ENCODE measurements around the gene PARP15. TPM values are rescaled to one million over a fixed set of nuclear protein-coding genes. Genes with fewer than 3 reads are reported as not detected.
A peak's percentile ranks its signal among the peaks of the same experiment; 100 is the strongest.

Gene PARP15
- total RNA-seq: 1 to 10 TPM; 2.5 to 6.4 (median 2.7) TPM

GRCh38 chr3:122577409-122578031 lies at the start of gene PARP15:
TSS of gene PARP15 (plus strand) at chr3:122577650. CDS start at chr3:122577668, 18 bp downstream.
- Mint-ChIP-seq H3K36me3 (ENCODE audit: insufficient read depth) (peaks cover 26% of the 10 kb centered on the region), H3K4me3 (peak within 1 kb of the TSS; percentile 97), H3K9me3 (peaks cover 13% of the 10 kb centered on the region), H3K27me3 (ENCODE audit: low read depth) (no peaks in the 10 kb centered on the region), H3K4me1 (ENCODE audit: low read depth) (peaks cover 66% of the 10 kb centered on the region)
- DNase-seq (peak; percentile 30), ATAC-seq (peak; percentile 9 to 16)

GRCh38 chr3:122530164-122530563 lies 47.3 kb upstream of the PARP15 start:
- H3K4me3 Mint-ChIP-seq: no peak overlapping the region
- H3K36me3 Mint-ChIP-seq (ENCODE audit: insufficient read depth): peaks cover 45% of the 10 kb centered on the region
- no peaks in the 10 kb centered on the region for H3K27me3 Mint-ChIP-seq (ENCODE audit: low read depth)

GRCh38 chr3:122533480-122533879 lies 44.0 kb upstream of the PARP15 start:
- H3K9me3 Mint-ChIP-seq: no peaks in the 10 kb centered on the region
- peak; percentile 35 to 44 for ATAC-seq
- H3K4me3 Mint-ChIP-seq: no peak overlapping the region
- peaks cover 57% of the 10 kb centered on the region for H3K36me3 Mint-ChIP-seq (ENCODE audit: insufficient read depth)
- no peaks in the 10 kb centered on the region for H3K27me3 Mint-ChIP-seq (ENCODE audit: low read depth)
- peaks cover 36% of the 10 kb centered on the region for H3K4me1 Mint-ChIP-seq (ENCODE audit: low read depth)
- DNase-seq: no peak

More at GRCh38 chr3:122530164-122530563, 47.3 kb upstream of the PARP15 start:
- ATAC-seq: no peak
- Mint-ChIP-seq H3K4me1 (ENCODE audit: low read depth) (peaks cover 31% of the 10 kb centered on the region), H3K9me3 (no peaks in the 10 kb centered on the region)
- DNase-seq: no peak

GRCh38 chr3:122533931-122534334 lies 43.5 kb upstream of the PARP15 start:
- H3K4me1 Mint-ChIP-seq (ENCODE audit: low read depth): peaks cover 36% of the 10 kb centered on the region
- H3K36me3 Mint-ChIP-seq (ENCODE audit: insufficient read depth): peaks cover 60% of the 10 kb centered on the region

GRCh38 chr3:122535964-122536631 lies 41.4 kb upstream of the PARP15 start:
- ATAC-seq: no peak
- Mint-ChIP-seq H3K4me1 (ENCODE audit: low read depth) (peaks cover 39% of the 10 kb centered on the region), H3K27me3 (ENCODE audit: low read depth) (no peaks in the 10 kb centered on the region), H3K36me3 (ENCODE audit: insufficient read depth) (peaks cover 61% of the 10 kb centered on the region), H3K4me3 (no peak overlapping the region), H3K9me3 (no peaks in the 10 kb centered on the region)
- no peak for DNase-seq

More at GRCh38 chr3:122533931-122534334, 43.5 kb upstream of the PARP15 start:
- peak; percentile 97 to 100 for ATAC-seq
- DNase-seq: no peak
- no peaks in the 10 kb centered on the region for H3K27me3 Mint-ChIP-seq (ENCODE audit: low read depth)
- no peaks in the 10 kb centered on the region for H3K9me3 Mint-ChIP-seq
- H3K4me3 Mint-ChIP-seq: no peak overlapping the region

GRCh38 chr3:122536632-122537001 lies 40.8 kb upstream of the PARP15 start:
- no peak overlapping the region for H3K4me3 Mint-ChIP-seq
- peaks cover 39% of the 10 kb centered on the region for H3K4me1 Mint-ChIP-seq (ENCODE audit: low read depth)
- no peaks in the 10 kb centered on the region for H3K27me3 Mint-ChIP-seq (ENCODE audit: low read depth)
- no peaks in the 10 kb centered on the region for H3K9me3 Mint-ChIP-seq
- DNase-seq (no peak), ATAC-seq (no peak)
- peaks cover 59% of the 10 kb centered on the region for H3K36me3 Mint-ChIP-seq (ENCODE audit: insufficient read depth)

GRCh38 chr3:122538956-122539490 lies 38.4 kb upstream of the PARP15 start:
- Mint-ChIP-seq H3K36me3 (ENCODE audit: insufficient read depth) (peaks cover 43% of the 10 kb centered on the region), H3K4me3 (no peak overlapping the region), H3K27me3 (ENCODE audit: low read depth) (no peaks in the 10 kb centered on the region), H3K9me3 (no peaks in the 10 kb centered on the region), H3K4me1 (ENCODE audit: low read depth) (peaks cover 16% of the 10 kb centered on the region)
- ATAC-seq (no peak), DNase-seq (no peak)

- no peak for ATAC-seq
- Mint-ChIP-seq H3K36me3 (ENCODE audit: insufficient read depth) (peaks cover 59% of the 10 kb centered on the region), H3K27me3 (ENCODE audit: low read depth) (no peaks in the 10 kb centered on the region), H3K9me3 (no peaks in the 10 kb centered on the region), H3K4me1 (ENCODE audit: low read depth) (peaks cover 1% of the 10 kb centered on the region), H3K4me3 (no peak overlapping the region)
- DNase-seq: no peak
These were observed 31.3 kb upstream of the PARP15 start for GRCh38 chr3:122546151-122546550.

- DNase-seq: no peak
- no peaks in the 10 kb centered on the region for H3K9me3 Mint-ChIP-seq
- H3K27me3 Mint-ChIP-seq (ENCODE audit: low read depth): no peaks in the 10 kb centered on the region
- no peak overlapping the region for H3K4me3 Mint-ChIP-seq
- ATAC-seq: no peak
- peaks cover 2% of the 10 kb centered on the region for H3K4me1 Mint-ChIP-seq (ENCODE audit: low read depth)
- peaks cover 62% of the 10 kb centered on the region for H3K36me3 Mint-ChIP-seq (ENCODE audit: insufficient read depth)
These were observed 29.4 kb upstream of the PARP15 start for GRCh38 chr3:122548076-122548475.

- Mint-ChIP-seq H3K4me3 (no peak overlapping the region), H3K4me1 (ENCODE audit: low read depth) (peaks cover 6% of the 10 kb centered on the region), H3K27me3 (ENCODE audit: low read depth) (no peaks in the 10 kb centered on the region), H3K36me3 (ENCODE audit: insufficient read depth) (peaks cover 67% of the 10 kb centered on the region), H3K9me3 (no peaks in the 10 kb centered on the region)
- DNase-seq: no peak
- no peak for ATAC-seq
These were observed 28.8 kb upstream of the PARP15 start for GRCh38 chr3:122548619-122549018.

GRCh38 chr3:122553171-122553570 lies 24.3 kb upstream of the PARP15 start:
- peaks cover 20% of the 10 kb centered on the region for H3K4me1 Mint-ChIP-seq (ENCODE audit: low read depth)
- DNase-seq (no peak), ATAC-seq (no peak)
- no peaks in the 10 kb centered on the region for H3K27me3 Mint-ChIP-seq (ENCODE audit: low read depth)
- H3K9me3 Mint-ChIP-seq: no peaks in the 10 kb centered on the region
- H3K36me3 Mint-ChIP-seq (ENCODE audit: insufficient read depth): peaks cover 57% of the 10 kb centered on the region
- H3K4me3 Mint-ChIP-seq: no peak overlapping the region

GRCh38 chr3:122555275-122556071 lies 22.0 kb upstream of the PARP15 start:
- no peak for ATAC-seq
- Mint-ChIP-seq H3K4me1 (ENCODE audit: low read depth) (peaks cover 24% of the 10 kb centered on the region), H3K36me3 (ENCODE audit: insufficient read depth) (peaks cover 50% of the 10 kb centered on the region), H3K9me3 (no peaks in the 10 kb centered on the region), H3K4me3 (no peak overlapping the region), H3K27me3 (ENCODE audit: low read depth) (no peaks in the 10 kb centered on the region)
- no peak for DNase-seq

- ATAC-seq (no peak), DNase-seq (no peak)
- Mint-ChIP-seq H3K27me3 (ENCODE audit: low read depth) (no peaks in the 10 kb centered on the region), H3K36me3 (ENCODE audit: insufficient read depth) (peaks cover 46% of the 10 kb centered on the region), H3K4me1 (ENCODE audit: low read depth) (peaks cover 39% of the 10 kb centered on the region), H3K4me3 (no peak overlapping the region), H3K9me3 (no peaks in the 10 kb centered on the region)
These were observed 20.1 kb upstream of the PARP15 start for GRCh38 chr3:122557356-122557755.

GRCh38 chr3:122558605-122559004 lies 18.8 kb upstream of the PARP15 start:
- H3K4me3 Mint-ChIP-seq: no peak overlapping the region
- peaks cover 42% of the 10 kb centered on the region for H3K36me3 Mint-ChIP-seq (ENCODE audit: insufficient read depth)
- H3K9me3 Mint-ChIP-seq: no peaks in the 10 kb centered on the region
- H3K27me3 Mint-ChIP-seq (ENCODE audit: low read depth): no peaks in the 10 kb centered on the region
- no peak for ATAC-seq
- DNase-seq: no peak
- peaks cover 46% of the 10 kb centered on the region for H3K4me1 Mint-ChIP-seq (ENCODE audit: low read depth)
